Measurements from ENCODE around the gene ZRANB3. TPM values are rescaled to one million over a fixed set of nuclear protein-coding genes. Genes with fewer than 3 reads are reported as not detected.

Gene ZRANB3
- total and polyA plus RNA-seq, 2 donors (not counting 1 experiment from before 2014, with no cell fraction given): 4.8 to 7.4 TPM

DNA sequence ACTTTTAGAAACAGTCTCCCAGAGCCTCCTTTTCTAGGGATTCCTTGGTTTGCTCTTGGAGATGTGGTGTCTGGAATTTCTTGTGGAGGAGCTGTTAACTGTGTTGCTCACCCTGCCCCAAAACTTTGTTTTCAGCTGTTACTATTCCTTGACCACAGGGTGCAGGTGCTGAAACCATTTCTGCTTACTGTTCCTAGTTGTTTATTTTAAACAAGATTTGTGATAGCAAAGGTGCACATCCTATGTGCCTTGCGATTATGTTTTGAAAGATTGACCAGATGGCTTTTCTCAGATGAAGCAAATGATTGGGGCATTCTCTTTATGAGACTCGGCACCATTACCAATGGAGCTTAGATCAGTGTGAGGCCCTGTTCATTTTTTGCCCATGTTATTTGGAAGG is 367.7 kb downstream of the ZRANB3 start:
- no peaks in the 10 kb centered on the region for H3K36me3 ChIP-seq (ENCODE audit: control insufficient read depth, insufficient read depth, low read length)

DNA sequence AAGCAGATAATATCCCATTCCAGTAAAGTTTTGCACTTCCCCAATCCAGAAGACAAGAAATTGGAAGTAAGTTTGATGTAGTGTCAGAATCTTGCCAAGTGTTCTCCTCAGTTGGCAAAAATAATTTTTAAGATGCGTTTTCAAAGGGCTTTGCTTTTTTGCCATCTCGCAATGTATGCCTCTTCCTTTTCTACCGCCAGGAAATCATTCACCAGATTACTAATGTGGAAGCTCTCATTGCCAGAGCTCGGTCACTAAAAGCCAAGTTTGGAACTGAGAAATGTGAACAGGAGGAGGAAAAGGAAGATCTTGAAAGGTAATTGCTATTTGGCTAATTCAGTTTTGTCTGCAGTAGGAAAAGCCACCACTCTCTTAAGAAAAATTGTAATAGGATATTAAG is 368.2 kb downstream of the ZRANB3 start:
- H3K27me3 ChIP-seq (ENCODE audit: control insufficient read depth, insufficient read depth, low read length): no peaks in the 10 kb centered on the region
- no peak for DNase-seq (ENCODE audit: low read depth in 2 of 2)
- H3K36me3 ChIP-seq (ENCODE audit: control insufficient read depth, insufficient read depth, low read length): no peaks in the 10 kb centered on the region
- H3K9me3 ChIP-seq (ENCODE audit: control insufficient read depth, insufficient read depth, low read depth, low read length): no peaks in the 10 kb centered on the region
- H3K4me3 ChIP-seq (replicated peaks in 1 of 4; ENCODE audit: control extremely low read depth in 1 of 4, insufficient read depth in 1 of 4, low read depth in 3 of 4, low read length in 4 of 4): no peak overlapping the region
- H3K4me2 ChIP-seq (ENCODE audit: extremely low read depth, insufficient read depth, low read length): no peak overlapping the region
- no peaks in the 10 kb centered on the region for H4K20me1 ChIP-seq (ENCODE audit: control insufficient read depth, extremely low read depth, insufficient read depth, low read length)
- H3K4me1 ChIP-seq (ENCODE audit: control insufficient read depth, extremely low read depth, insufficient read depth, low read length): no peaks in the 10 kb centered on the region
- TF ChIP-seq, protein P1, sequence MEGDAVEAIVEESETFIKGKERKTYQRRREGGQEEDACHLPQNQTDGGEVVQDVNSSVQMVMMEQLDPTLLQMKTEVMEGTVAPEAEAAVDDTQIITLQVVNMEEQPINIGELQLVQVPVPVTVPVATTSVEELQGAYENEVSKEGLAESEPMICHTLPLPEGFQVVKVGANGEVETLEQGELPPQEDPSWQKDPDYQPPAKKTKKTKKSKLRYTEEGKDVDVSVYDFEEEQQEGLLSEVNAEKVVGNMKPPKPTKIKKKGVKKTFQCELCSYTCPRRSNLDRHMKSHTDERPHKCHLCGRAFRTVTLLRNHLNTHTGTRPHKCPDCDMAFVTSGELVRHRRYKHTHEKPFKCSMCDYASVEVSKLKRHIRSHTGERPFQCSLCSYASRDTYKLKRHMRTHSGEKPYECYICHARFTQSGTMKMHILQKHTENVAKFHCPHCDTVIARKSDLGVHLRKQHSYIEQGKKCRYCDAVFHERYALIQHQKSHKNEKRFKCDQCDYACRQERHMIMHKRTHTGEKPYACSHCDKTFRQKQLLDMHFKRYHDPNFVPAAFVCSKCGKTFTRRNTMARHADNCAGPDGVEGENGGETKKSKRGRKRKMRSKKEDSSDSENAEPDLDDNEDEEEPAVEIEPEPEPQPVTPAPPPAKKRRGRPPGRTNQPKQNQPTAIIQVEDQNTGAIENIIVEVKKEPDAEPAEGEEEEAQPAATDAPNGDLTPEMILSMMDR (conservative IDR thresholded peaks at IDR 0.05 in 1 of 2, IDR thresholded peaks at IDR 0.05 in 1 of 2; ENCODE audit: low read depth in 1 of 2, low read length in 2 of 2): no peak
- TF ChIP-seq EZH2 (IDR thresholded peaks at IDR 0.05; ENCODE audit: low read length, missing control alignments): no peak
- H3K27ac ChIP-seq (ENCODE audit: insufficient read depth, low read length): no peak overlapping the region
- H3K9ac ChIP-seq (ENCODE audit: insufficient read depth, low read length): no peak overlapping the region
- no peak overlapping the region for H2AFZ ChIP-seq (ENCODE audit: low read length)
- H3K79me2 ChIP-seq (ENCODE audit: control insufficient read depth, insufficient read depth, low read length): no peaks in the 10 kb centered on the region

More for the DNA sequence above, 367.7 kb downstream of the ZRANB3 start:
- no peak overlapping the region for H3K4me3 ChIP-seq (replicated peaks in 1 of 4; ENCODE audit: control extremely low read depth in 1 of 4, insufficient read depth in 1 of 4, low read depth in 3 of 4, low read length in 4 of 4)
- no peak overlapping the region for H2AFZ ChIP-seq (ENCODE audit: low read length)
- H3K27me3 ChIP-seq (ENCODE audit: control insufficient read depth, insufficient read depth, low read length): no peaks in the 10 kb centered on the region
- no peak overlapping the region for H3K27ac ChIP-seq (ENCODE audit: insufficient read depth, low read length)
- no peaks in the 10 kb centered on the region for H3K79me2 ChIP-seq (ENCODE audit: control insufficient read depth, insufficient read depth, low read length)
- H3K4me1 ChIP-seq (ENCODE audit: control insufficient read depth, extremely low read depth, insufficient read depth, low read length): no peaks in the 10 kb centered on the region
- DNase-seq (ENCODE audit: low read depth in 2 of 2): no peak
- TF ChIP-seq, protein P1 (conservative IDR thresholded peaks at IDR 0.05 in 1 of 2, IDR thresholded peaks at IDR 0.05 in 1 of 2; ENCODE audit: low read depth in 1 of 2, low read length in 2 of 2): no peak
- H3K9ac ChIP-seq (ENCODE audit: insufficient read depth, low read length): no peak overlapping the region
- H4K20me1 ChIP-seq (ENCODE audit: control insufficient read depth, extremely low read depth, insufficient read depth, low read length): no peaks in the 10 kb centered on the region
- H3K4me2 ChIP-seq (ENCODE audit: extremely low read depth, insufficient read depth, low read length): no peak overlapping the region
- no peaks in the 10 kb centered on the region for H3K9me3 ChIP-seq (ENCODE audit: control insufficient read depth, insufficient read depth, low read depth, low read length)

DNA sequence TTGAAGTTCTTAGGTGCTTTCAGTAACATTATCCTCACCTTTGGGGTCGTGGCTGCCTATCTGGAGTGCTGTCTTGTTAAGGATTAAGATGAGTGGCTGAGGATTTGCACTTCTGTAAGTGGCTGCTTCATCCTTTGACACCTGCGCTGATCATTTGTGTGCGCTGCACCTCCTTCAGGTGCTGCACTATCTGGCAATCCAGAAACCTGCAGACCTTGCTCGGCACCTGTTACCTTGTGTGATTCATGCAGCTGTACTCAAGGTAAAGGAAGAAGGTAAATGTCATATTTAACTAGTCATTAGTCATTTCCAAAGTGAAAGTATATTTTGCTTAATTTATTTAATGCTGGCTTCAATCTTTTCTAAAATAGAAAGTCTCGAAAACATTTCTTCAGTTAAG is 368.6 kb downstream of the ZRANB3 start:
- Histone ChIP-seq H4K20me1 (ENCODE audit: control insufficient read depth, extremely low read depth, insufficient read depth, low read length) (no peaks in the 10 kb centered on the region), H3K9me3 (ENCODE audit: control insufficient read depth, insufficient read depth, low read depth, low read length) (no peaks in the 10 kb centered on the region), H3K79me2 (ENCODE audit: control insufficient read depth, insufficient read depth, low read length) (no peaks in the 10 kb centered on the region), H3K9ac (ENCODE audit: insufficient read depth, low read length) (no peak overlapping the region), H3K27ac (ENCODE audit: insufficient read depth, low read length) (no peak overlapping the region), H3K36me3 (ENCODE audit: control insufficient read depth, insufficient read depth, low read length) (no peaks in the 10 kb centered on the region), H3K4me1 (ENCODE audit: control insufficient read depth, extremely low read depth, insufficient read depth, low read length) (no peaks in the 10 kb centered on the region), H2AFZ (ENCODE audit: low read length) (no peak overlapping the region), H3K4me2 (ENCODE audit: extremely low read depth, insufficient read depth, low read length) (no peak overlapping the region), H3K4me3 (replicated peaks in 1 of 4; ENCODE audit: control extremely low read depth in 1 of 4, insufficient read depth in 1 of 4, low read depth in 3 of 4, low read length in 4 of 4) (no peak overlapping the region), H3K27me3 (ENCODE audit: control insufficient read depth, insufficient read depth, low read length) (no peaks in the 10 kb centered on the region)
- no peak for DNase-seq (ENCODE audit: low read depth in 2 of 2)
- TF ChIP-seq, protein P1 (conservative IDR thresholded peaks at IDR 0.05 in 1 of 2, IDR thresholded peaks at IDR 0.05 in 1 of 2; ENCODE audit: low read depth in 1 of 2, low read length in 2 of 2): no peak
- no peak for TF ChIP-seq EZH2 (IDR thresholded peaks at IDR 0.05; ENCODE audit: low read length, missing control alignments)
